GM19023 (cell line): ENCODE measurements around the gene PDPN.

ENCODE experiments used
- ATAC-seq: cut with Tn5 transposase; IDR thresholded peaks from one replicate; pipeline ENCODE4 v1.9.1; 2021; ENCODE audit warnings: mild to moderate bottlenecking, moderate library complexity; ENCODE audit not compliant: unreplicated experiment

PDPN gene

GRCh38 chr1:13616234-13616633 is 32.6 kb downstream of the PDPN start:
- no peak for ATAC-seq

DNA sequence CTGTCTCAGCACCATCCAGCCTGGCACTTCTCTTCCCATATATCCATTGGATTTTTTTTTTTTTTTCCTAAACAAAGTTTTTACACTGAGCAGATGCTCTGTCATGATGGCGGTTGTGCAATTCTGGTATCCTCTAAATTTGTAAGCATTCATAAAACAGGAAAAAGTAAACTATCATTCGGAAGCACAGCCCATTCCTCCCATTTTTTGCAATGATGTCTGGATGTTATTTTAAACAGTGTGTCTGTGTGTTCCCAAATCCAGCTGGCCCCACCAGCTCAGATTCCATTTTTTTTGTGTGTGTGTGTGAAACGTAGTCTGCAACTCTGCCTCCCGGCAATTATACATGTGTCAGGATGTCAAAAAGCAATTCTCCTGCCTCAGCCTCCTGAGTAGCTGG is 33.5 kb downstream of the PDPN start:
- no peak for ATAC-seq

- ATAC-seq, result no peak
These were observed 34.1 kb downstream of the PDPN start for GRCh38 chr1:13617773-13618172.

DNA sequence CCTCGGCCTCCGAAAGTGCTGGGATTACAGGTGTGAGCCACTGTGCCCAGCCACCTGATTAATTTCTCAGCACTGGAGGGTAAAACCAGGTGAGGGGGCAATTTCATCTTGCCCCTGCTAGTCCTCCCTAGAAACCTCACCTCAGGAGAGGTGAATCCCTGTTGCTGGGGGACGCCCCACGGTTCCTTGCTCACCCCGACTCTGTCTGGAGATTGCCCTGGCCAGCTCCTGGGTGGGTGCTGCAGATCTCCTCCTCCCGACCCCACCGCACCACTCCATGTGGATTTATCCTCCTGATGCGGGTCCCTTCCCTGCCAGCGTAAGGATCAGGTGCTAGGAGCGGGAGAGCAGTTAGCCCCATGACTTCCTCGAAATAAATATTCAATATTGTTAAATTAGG is 34.9 kb downstream of the PDPN start:
- no peak for ATAC-seq

DNA sequence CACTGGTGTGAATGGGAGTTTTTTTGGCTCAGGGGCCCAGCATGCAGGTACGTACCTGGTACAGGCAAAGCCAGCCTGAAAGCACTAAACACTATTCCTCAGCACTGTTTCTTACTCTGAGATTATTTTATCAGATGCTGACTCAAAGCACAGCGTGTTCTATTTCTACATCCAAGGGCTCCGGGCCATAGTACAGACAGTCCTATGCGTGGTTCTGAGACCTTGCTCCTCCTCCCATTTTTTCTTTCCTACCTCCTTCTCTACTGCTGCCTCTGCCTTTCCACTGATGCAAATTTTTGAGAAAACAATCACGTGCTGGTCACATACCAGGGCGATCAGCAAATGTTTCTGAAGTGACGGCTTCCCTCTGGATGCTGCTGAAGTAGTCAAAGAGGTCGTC is 36.3 kb downstream of the PDPN start:
- ATAC-seq, result no peak

DNA sequence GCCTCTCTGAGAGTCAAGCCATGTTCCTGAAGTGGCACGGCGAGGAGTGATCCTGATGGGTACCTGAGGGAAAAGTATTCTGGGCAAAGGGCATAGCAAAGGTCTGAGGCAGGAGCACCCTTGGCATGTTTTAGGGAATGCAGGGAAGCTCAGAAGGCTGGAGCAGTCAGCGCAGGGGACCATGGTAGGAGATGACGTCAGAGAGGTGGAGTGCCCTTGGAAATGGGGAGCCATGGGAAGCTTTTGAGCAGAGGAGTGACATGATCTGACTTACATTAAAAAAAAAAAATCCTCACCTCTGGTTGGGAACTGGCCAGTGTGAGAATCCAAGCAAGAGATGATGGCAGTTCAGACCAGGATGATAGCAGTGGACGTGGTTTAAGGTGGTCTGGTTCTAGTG is 37.2 kb downstream of the PDPN start:
- no peak for ATAC-seq

- ATAC-seq, result no peak
These were observed 38.8 kb downstream of the PDPN start for GRCh38 chr1:13622446-13622845.

GRCh38 chr1:13623021-13623637 is 39.5 kb downstream of the PDPN start:
- no peak for ATAC-seq

DNA sequence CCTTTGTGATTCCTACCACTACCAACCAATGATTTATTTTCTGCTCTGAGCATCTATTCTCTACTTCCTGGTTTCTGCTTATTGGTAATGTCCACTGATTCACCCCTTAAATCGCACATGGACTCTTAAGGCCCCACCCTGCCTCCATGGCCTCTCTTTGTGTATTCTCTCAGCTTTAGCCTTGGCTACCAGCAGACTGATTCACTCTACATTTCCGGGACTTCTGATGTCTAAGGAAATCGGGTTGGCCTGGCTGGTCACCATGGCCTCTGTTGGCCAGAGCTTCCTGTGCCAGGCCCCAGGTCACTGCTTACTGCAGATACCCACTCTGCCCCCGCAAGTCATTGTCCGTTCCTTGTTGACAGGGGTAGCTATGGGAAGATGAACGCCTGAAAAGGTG is 40.9 kb downstream of the PDPN start:
- no peak for ATAC-seq

DNA sequence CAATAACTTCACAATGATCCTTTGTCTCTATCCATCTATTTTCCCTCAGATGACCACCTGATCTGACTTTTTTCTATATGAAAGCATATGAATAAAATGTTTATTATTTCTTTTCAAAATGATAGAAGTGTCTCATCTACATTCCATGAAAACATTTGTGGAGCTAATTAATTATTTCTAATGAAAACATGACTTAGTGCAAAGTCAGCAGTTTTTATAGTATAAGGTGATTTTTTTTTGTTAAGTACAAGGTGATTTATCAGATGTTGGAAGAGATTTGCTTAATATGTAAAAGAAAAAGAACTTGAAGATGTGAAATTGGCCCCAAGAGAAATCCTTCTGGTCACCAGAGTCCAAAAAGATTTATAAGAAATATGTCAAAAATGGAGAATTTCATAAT is 43.5 kb downstream of the PDPN start:
- no peak for ATAC-seq

DNA sequence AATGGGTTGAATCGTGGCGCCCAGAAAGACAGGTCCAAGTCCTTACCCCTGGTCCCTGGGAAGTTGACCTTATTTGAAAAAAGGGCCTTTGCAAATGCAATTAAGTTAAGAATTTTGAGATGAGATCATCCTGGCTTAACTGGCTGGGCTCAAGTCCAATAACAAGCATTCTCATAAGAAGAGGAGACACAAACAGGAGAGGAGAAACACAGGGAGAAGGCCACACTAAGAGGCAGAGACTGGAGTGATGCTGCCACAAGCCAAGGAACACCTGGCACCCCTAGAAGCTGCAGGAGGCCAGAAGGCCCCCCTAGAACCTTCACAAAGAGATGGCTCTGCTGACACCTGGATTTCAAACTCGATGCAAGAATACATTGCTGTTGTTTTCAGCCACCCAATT is 44.6 kb downstream of the PDPN start:
- no peak for ATAC-seq

- no peak for ATAC-seq
These were observed 45.1 kb downstream of the PDPN start for GRCh38 chr1:13628711-13629110.

DNA sequence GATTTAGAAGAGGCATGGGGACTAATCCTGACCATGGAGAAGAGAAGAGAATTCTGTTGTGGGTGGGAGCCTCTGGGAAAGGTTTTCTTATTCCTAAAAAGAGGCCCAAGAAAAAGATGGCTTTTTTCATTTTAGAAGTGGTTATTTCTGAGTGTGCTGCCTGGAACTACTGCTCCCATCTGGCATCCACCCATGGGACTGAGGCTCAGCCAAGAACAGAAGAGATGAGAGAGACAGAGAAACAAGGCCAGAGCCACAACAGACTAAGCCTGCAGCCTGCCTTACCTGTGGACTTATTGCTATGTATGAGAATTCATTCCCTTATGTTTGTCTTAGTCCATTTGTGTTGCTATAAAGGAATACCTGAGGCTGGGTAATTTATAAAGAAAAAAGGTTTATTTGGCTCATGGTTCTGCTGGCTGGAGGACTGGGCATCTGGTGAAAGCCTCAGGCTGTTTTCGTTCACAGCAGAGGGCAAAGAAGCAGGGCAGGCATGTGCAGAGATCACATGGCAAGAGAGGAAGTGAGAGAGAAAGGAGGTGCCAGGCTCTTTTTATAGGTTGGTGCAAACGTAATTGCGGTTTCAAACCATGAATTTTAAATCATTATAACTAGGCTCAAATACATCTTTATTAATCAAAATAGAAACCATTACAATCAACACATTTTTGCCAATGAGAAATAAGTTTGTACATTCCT is 58.8 kb downstream of the PDPN start:
- ATAC-seq, result no peak

DNA sequence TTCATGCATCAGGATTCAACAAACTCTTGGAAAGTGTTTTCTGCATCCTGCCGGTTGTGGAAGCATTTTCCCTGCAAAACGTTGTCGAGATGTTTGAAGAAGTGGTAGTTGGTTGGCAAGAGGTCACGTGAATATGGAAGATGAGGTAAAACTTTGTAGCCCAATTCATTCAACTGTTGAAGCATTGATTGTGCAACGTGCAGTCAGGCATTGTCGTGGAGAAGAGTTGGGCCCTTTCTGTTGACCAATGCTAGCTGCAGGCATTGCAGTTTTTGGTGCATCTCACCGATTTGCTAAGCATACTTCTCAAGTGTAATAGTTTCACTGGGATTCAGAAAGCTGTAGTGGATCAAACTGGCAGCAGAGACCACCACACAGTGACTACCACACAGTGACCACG is 59.4 kb downstream of the PDPN start:
- ATAC-seq, result no peak

DNA sequence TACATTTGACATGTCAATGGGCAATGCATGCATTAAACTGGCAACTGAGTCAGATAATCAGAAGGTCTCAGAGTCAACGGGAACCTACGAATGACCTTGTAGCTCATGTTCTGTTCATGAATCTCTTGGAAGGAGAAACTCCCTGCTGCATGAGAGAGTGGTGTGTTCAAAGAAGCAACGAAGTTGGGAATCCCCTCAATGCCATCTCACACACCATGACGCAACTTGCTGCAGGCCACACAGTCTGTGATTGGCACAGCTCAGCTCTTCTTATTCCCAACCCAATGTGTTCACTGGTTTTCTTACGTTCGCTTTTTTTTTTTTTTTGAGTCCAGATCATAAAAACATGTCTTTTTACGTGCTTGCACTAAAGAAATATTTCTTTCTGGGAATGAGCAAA is 62.9 kb downstream of the PDPN start:
- ATAC-seq, result no peak

GRCh38 chr1:13651279-13651678 is 67.6 kb downstream of the PDPN start:
- no peak for ATAC-seq

- no peak for ATAC-seq
These were observed 68.6 kb downstream of the PDPN start for GRCh38 chr1:13652238-13652637.

- no peak for ATAC-seq
These were observed 77.9 kb downstream of the PDPN start for GRCh38 chr1:13661539-13661938.

GRCh38 chr1:13662493-13662892 is 78.9 kb downstream of the PDPN start:
- ATAC-seq, result no peak

GRCh38 chr1:13663969-13664368 is 80.3 kb downstream of the PDPN start:
- ATAC-seq, result no peak

DNA sequence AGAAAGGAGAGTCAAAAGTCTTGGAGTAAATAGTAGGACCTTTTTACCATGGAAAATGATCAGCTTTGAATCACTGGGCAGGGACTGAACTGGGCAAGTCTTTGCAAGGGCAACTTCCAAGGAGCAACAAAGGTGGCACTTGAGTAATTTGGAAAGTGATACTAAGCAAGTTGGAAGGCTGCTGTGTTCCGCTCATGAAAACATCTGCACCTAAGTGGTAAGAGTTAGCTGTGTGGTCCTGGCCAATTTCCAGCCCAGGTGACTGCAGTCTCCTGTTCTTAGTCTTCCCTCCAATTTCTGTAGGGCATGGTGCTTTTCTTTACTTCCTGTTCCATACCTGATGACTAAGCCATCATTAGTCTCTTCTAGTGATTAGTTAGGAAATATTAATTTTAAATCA is 80.8 kb downstream of the PDPN start:
- no peak for ATAC-seq

GRCh38 chr1:13666317-13666716 is 82.7 kb downstream of the PDPN start:
- ATAC-seq, result no peak
